HepG2 (cell line): ENCODE measurements around the gene CDC42BPG.

Source experiments
- CTCF ChIP-seq: sonication (generic); formaldehyde crosslinking; IDR thresholded peaks from 2 replicates; pipeline ENCODE4 v1.5.0; 2020; ENCODE audit warnings: mild to moderate bottlenecking, missing genetic modification reagents, moderate library complexity
- E2F1 ChIP-seq: sonication (generic); formaldehyde crosslinking; IDR thresholded peaks from 2 replicates; pipeline ENCODE4 v1.5.0; 2020; ENCODE audit warnings: missing genetic modification reagents
- FOXJ3 ChIP-seq: sonication (generic); formaldehyde crosslinking; IDR thresholded peaks from 2 replicates; pipeline ENCODE4 v1.4.0; 2020; ENCODE audit warnings: missing genetic modification reagents, mild to moderate bottlenecking, borderline replicate concordance
- KLF16 ChIP-seq, 2 experiments: sonication (generic) in 1 of 2; formaldehyde crosslinking in 1 of 2; IDR thresholded peaks; 2 replicates each; pipeline versions ENCODE4 v1.6.1 to v1.8.0; 2016 to 2023; ENCODE audit warnings: missing genetic modification reagents in 2 of 2, missing compliant biosample characterization in 1 of 2
- SUZ12 ChIP-seq: fragments of 150-350 bp; IDR thresholded peaks from 2 replicates; pipeline ENCODE4 v1.6.1; 2014; ENCODE audit warnings: low read depth, low read length
- TCF7L2 ChIP-seq: IDR thresholded peaks from 2 replicates; pipeline ENCODE4 v1.6.1; 2011; ENCODE audit warnings: mild to moderate bottlenecking, low read depth, low read length, moderate library complexity
- USF2 ChIP-seq, 2 experiments: sonication (generic) in 1 of 2; formaldehyde crosslinking in 1 of 2; IDR thresholded peaks; 2 replicates each; pipeline versions ENCODE4 v1.5.1 to v1.6.1; 2011 to 2020; ENCODE audit warnings: borderline replicate concordance in 1 of 2, low read depth in 1 of 2, low read length in 1 of 2, mild to moderate bottlenecking in 1 of 2, missing genetic modification reagents in 1 of 2, moderate library complexity in 1 of 2

GRCh38 chr11:64826062-64826461, 18.4 kb downstream of the CDC42BPG start:
- no peak for TF ChIP-seq CTCF (CRISPR knock-in tag)
- TF ChIP-seq KLF16 (CRISPR knock-in tag; IDR thresholded peaks at IDR 0.05), result no peak
- TF ChIP-seq USF2 (IDR thresholded peaks at IDR 0.05; ENCODE audit: low read depth, low read length), result no peak
- no peak for TF ChIP-seq USF2 (CRISPR knock-in tag; IDR thresholded peaks at IDR 0.05; ENCODE audit: borderline replicate concordance)
- TF ChIP-seq SUZ12, result no peak
- no peak for TF ChIP-seq TCF7L2
- no peak for TF ChIP-seq E2F1 (CRISPR knock-in tag)
- TF ChIP-seq FOXJ3 (CRISPR knock-in tag), result no peak
